GM19324 (cell line): ENCODE data around the gene CEACAM21.

Source experiments
- ATAC-seq: cut with Tn5 transposase; IDR thresholded peaks from one replicate; pipeline ENCODE4 v1.9.1; 2021; ENCODE audit warnings: mild to moderate bottlenecking, moderate library complexity; ENCODE audit not compliant: unreplicated experiment, low FRiP score

Gene CEACAM21

GRCh38 chr19:41575998-41576397 is at the start of gene CEACAM21:
Gene CEACAM21, plus strand, starts transcription at chr19:41576166. Its CDS starts 109 bp downstream, at chr19:41576275.
- ATAC-seq = no peak

GRCh38 chr19:41527089-41527488 is 48.9 kb upstream of the CEACAM21 start:
- ATAC-seq = no peak

GRCh38 chr19:41528106-41528505 is 47.9 kb upstream of the CEACAM21 start:
- ATAC-seq = no peak

- ATAC-seq = no peak
These were observed 46.3 kb upstream of the CEACAM21 start for GRCh38 chr19:41529484-41530183.

GRCh38 chr19:41530184-41530534 is 45.8 kb upstream of the CEACAM21 start:
- no peak for ATAC-seq

GRCh38 chr19:41530761-41531301 is 45.1 kb upstream of the CEACAM21 start:
- ATAC-seq = no peak

GRCh38 chr19:41531438-41532311 is 44.3 kb upstream of the CEACAM21 start:
- peak; percentile 47 for ATAC-seq

GRCh38 chr19:41532526-41532925 is 43.4 kb upstream of the CEACAM21 start:
- ATAC-seq = no peak

- ATAC-seq = no peak
These were observed 42.2 kb upstream of the CEACAM21 start for GRCh38 chr19:41533671-41534215.

- peak; percentile 69 for ATAC-seq
These were observed 40.8 kb upstream of the CEACAM21 start for GRCh38 chr19:41535029-41535622.

- no peak for ATAC-seq
These were observed 38.2 kb upstream of the CEACAM21 start for GRCh38 chr19:41537789-41538188.

- no peak for ATAC-seq
These were observed 35.8 kb upstream of the CEACAM21 start for GRCh38 chr19:41540041-41540695.

- ATAC-seq = no peak
These were observed 33.9 kb upstream of the CEACAM21 start for GRCh38 chr19:41541990-41542584.

- ATAC-seq = no peak
These were observed 33.3 kb upstream of the CEACAM21 start for GRCh38 chr19:41542622-41543021.

- ATAC-seq = no peak
These were observed 32.4 kb upstream of the CEACAM21 start for GRCh38 chr19:41543582-41543981.

- ATAC-seq = no peak
These were observed 30.4 kb upstream of the CEACAM21 start for GRCh38 chr19:41545547-41545946.

GRCh38 chr19:41546386-41546789 is 29.6 kb upstream of the CEACAM21 start:
- ATAC-seq = no peak

- no peak for ATAC-seq
These were observed 29.0 kb upstream of the CEACAM21 start for GRCh38 chr19:41546961-41547360.

GRCh38 chr19:41547569-41547968 is 28.4 kb upstream of the CEACAM21 start:
- no peak for ATAC-seq

GRCh38 chr19:41548047-41548446 is 27.9 kb upstream of the CEACAM21 start:
- ATAC-seq = no peak
